Hematopoietic multipotent progenitor cell treated with erythropoietin and hydrocortisone succinate and interleukin-3 and kit ligand, for 8 days (in vitro differentiated cells): ENCODE measurements around the gene REXO1.
"Not testable (repeated sequence)": the region's sequence is repeated elsewhere in the genome, so short reads cannot be mapped to it uniquely, and the experiment has no call there.

Experiments
- DNase-seq: peaks from one replicate; pipeline ENCODE4 v3.0.0-alpha.2; 2015

Gene REXO1

GRCh38 chr19:1876496-1877279 is 28.4 kb upstream of the REXO1 start:
- DNase-seq, result not testable (repeated sequence)

GRCh38 chr19:1875646-1876495 is 27.6 kb upstream of the REXO1 start:
- DNase-seq, result peak; percentile 92

GRCh38 chr19:1875265-1875645 is 27.0 kb upstream of the REXO1 start:
- DNase-seq, result not testable (repeated sequence)

GRCh38 chr19:1874554-1875185 is 26.4 kb upstream of the REXO1 start:
- DNase-seq, result peak; percentile 68

- DNase-seq, result no peak
Measured at GRCh38 chr19:1873524-1874473, 25.5 kb upstream of the REXO1 start.

GRCh38 chr19:1872807-1873523 is 24.7 kb upstream of the REXO1 start:
- DNase-seq, result no peak

- no peak for DNase-seq
Measured at GRCh38 chr19:1871630-1872029, 23.3 kb upstream of the REXO1 start.

- no peak for DNase-seq
Measured at GRCh38 chr19:1871140-1871597, 22.9 kb upstream of the REXO1 start.

- no peak for DNase-seq
Measured at GRCh38 chr19:1868971-1869370, 20.7 kb upstream of the REXO1 start.

- DNase-seq, result no peak
Measured at GRCh38 chr19:1867349-1867724, 19.1 kb upstream of the REXO1 start.

GRCh38 chr19:1866693-1867348 is 18.5 kb upstream of the REXO1 start:
- no peak for DNase-seq

- no peak for DNase-seq
Measured at GRCh38 chr19:1865172-1866010, 17.1 kb upstream of the REXO1 start.

- peak; percentile 71 for DNase-seq
Measured at GRCh38 chr19:1864480-1865171, 16.3 kb upstream of the REXO1 start.

GRCh38 chr19:1863638-1864479 is 15.6 kb upstream of the REXO1 start:
- peak; percentile 92 for DNase-seq

GRCh38 chr19:1863328-1863637 is 15.0 kb upstream of the REXO1 start, which contains the start of gene KLF16:
TSS of gene KLF16 (minus strand) at chr19:1863579. CDS start at chr19:1863497, 82 bp downstream.
- no peak for DNase-seq

- DNase-seq, result peak; percentile 73
Measured at GRCh38 chr19:1862424-1863327, 14.4 kb upstream of the REXO1 start.

GRCh38 chr19:1862068-1862423 is 13.8 kb upstream of the REXO1 start:
- DNase-seq, result no peak

- DNase-seq, result no peak
Measured at GRCh38 chr19:1861599-1862031, 13.3 kb upstream of the REXO1 start.
